Measurements from ENCODE around the gene ATAD3C.
"Not testable (repeated sequence)": the region's sequence is repeated elsewhere in the genome, so short reads cannot be mapped to it uniquely, and the experiment has no call there.

The ATAD3C gene

GRCh38 chr1:1471389-1472052, 22.0 kb downstream of the ATAD3C start, which contains the start of gene ATAD3B:
Gene ATAD3B, plus strand, starts transcription at chr1:1471765. Its CDS starts 120 bp downstream, at chr1:1471885.
- H3K4me3 ChIP-seq (replicated peaks in 1 of 2; ENCODE audit: low read depth in 2 of 2, low read length in 2 of 2), result peak within 1 kb of the TSS; percentile 56 to 69
- TF ChIP-seq CTCF (IDR thresholded peaks at IDR 0.05; ENCODE audit: low read depth, low read length), result no peak
- DNase-seq (ENCODE audit: low read depth in 2 of 2), result peak; percentile 82 to 90

GRCh38 chr1:1472053-1472876, 22.8 kb downstream of the ATAD3C start:
- H3K4me3 ChIP-seq (replicated peaks in 1 of 2; ENCODE audit: low read depth in 2 of 2, low read length in 2 of 2), result peak overlapping the region; percentile 56 to 59
- DNase-seq (ENCODE audit: low read depth in 2 of 2), result peak in 1 of 2 donors; percentile 3

- DNase-seq (ENCODE audit: low read depth in 2 of 2); H3K4me3 ChIP-seq (replicated peaks in 1 of 2; ENCODE audit: low read depth in 2 of 2, low read length in 2 of 2): not testable (repeated sequence)
These were observed 26.5 kb downstream of the ATAD3C start for GRCh38 chr1:1476011-1476410.

GRCh38 chr1:1477206-1477605, 27.7 kb downstream of the ATAD3C start:
- no peak overlapping the region for H3K4me3 ChIP-seq (replicated peaks in 1 of 2; ENCODE audit: low read depth in 2 of 2, low read length in 2 of 2)
- TF ChIP-seq CTCF (IDR thresholded peaks at IDR 0.05; ENCODE audit: low read depth, low read length), result no peak
- DNase-seq (ENCODE audit: low read depth in 2 of 2), result no peak

DNA sequence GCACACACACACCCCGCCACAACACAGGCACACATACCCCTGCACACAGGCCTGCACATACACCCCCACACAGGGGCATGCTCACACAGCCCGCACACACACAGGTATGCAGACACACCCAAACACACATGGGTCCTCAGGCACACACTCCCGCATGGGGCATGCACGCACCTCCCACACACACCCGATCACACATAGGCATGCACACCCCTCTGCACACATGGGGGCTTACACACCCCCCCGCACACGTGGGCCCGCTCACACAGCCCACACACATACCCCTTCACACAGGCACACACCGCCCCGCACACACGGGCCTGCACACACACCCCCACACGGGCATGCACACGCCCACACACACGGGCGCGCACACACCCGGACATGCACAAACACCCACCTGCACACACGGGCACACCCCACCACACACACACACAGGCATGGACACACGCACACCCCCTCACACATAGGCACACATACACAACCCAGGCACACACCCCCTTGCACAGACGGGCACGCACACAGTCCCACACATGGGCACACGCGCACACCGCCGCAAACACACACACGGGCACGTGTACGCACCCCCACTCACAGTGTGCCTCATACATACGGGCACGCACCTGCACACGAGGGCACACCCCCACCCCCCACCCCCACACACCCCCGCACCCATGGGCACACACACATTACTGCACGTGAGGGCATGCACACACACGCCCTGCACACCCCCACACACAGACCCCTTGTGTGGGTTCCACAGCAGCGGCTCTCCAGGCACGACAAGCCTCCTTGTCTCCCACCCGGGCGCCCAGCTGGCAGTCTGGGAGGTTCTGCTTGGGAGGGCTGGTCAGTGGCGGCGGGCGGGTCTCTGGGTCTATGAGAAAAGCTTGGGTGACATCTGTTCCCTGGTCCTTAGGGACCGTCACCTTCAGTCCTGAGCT, 30.3 kb downstream of the ATAD3C start:
- no peak for DNase-seq (ENCODE audit: low read depth in 2 of 2)
- H3K4me3 ChIP-seq (replicated peaks in 1 of 2; ENCODE audit: low read depth in 2 of 2, low read length in 2 of 2), result no peak overlapping the region
- TF ChIP-seq CTCF (IDR thresholded peaks at IDR 0.05; ENCODE audit: low read depth, low read length), result no peak

DNA sequence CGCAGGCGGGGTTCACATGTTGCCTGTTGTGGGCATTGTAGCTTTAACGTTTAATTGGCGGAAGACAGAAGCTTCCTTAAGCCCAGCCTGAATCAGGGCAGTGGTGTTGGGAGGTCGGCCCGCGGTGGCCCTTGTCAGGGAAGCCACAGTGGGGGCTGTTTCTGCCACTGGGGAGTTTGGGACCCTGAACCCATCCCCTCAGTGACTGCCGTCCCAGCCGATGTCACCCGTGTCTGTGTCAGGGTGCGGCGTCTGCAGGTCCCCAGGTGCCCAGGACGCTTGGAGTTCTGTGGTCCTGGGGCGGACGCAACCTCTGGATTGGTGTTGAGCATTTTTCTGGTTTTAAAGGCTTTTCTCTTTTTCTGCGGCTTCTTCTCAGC, 31.0 kb downstream of the ATAD3C start:
- not testable (repeated sequence) for H3K4me3 ChIP-seq (replicated peaks in 1 of 2; ENCODE audit: low read depth in 2 of 2, low read length in 2 of 2); DNase-seq (ENCODE audit: low read depth in 2 of 2)

GRCh38 chr1:1481811-1482210, 32.3 kb downstream of the ATAD3C start:
- not testable (repeated sequence) for DNase-seq (ENCODE audit: low read depth in 2 of 2); H3K4me3 ChIP-seq (replicated peaks in 1 of 2; ENCODE audit: low read depth in 2 of 2, low read length in 2 of 2)

DNA sequence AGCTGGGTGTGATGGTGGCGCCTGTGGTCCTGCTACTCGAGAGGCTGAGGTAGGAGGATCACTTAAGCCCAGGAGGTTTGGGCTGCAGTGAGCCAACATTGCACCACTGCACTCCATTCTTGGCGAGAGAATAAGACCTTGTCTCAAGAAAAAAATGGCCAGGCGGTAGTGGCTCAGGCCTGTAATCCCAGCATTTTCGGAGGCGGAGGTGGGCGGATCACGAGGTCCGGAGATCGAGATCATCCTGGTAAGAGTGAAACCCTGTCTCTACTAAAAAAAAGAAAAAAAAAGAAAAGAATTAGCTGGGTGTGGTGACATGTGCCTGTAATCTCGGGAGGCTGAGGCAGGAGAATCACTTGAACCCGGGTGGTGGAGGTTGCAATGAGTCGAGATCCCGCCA, 33.4 kb downstream of the ATAD3C start:
- no peak for TF ChIP-seq CTCF (IDR thresholded peaks at IDR 0.05; ENCODE audit: low read depth, low read length)

More for the DNA sequence above, 33.4 kb downstream of the ATAD3C start:
- no peak overlapping the region for H3K4me3 ChIP-seq (replicated peaks in 1 of 2; ENCODE audit: low read depth in 2 of 2, low read length in 2 of 2)
- no peak for DNase-seq (ENCODE audit: low read depth in 2 of 2)
